Measurements from ENCODE around the gene ABCA3. TPM values are rescaled to one million over a fixed set of nuclear protein-coding genes. Genes with fewer than 3 reads are reported as not detected.
A peak's percentile ranks its signal among the peaks of the same experiment; 100 is the strongest.

Gene ABCA3
- total RNA-seq, 4 donors from 2014 or later, result 1.3 to 18.7 (median 4.7) TPM

- H3K36me3 ChIP-seq, result no peaks in the 10 kb centered on the region
- DNase-seq, result no peak
- H3K27ac ChIP-seq, result no peak overlapping the region
- TF ChIP-seq POLR2A (IDR thresholded peaks at IDR 0.05), result no peak
- TF ChIP-seq, protein P1, sequence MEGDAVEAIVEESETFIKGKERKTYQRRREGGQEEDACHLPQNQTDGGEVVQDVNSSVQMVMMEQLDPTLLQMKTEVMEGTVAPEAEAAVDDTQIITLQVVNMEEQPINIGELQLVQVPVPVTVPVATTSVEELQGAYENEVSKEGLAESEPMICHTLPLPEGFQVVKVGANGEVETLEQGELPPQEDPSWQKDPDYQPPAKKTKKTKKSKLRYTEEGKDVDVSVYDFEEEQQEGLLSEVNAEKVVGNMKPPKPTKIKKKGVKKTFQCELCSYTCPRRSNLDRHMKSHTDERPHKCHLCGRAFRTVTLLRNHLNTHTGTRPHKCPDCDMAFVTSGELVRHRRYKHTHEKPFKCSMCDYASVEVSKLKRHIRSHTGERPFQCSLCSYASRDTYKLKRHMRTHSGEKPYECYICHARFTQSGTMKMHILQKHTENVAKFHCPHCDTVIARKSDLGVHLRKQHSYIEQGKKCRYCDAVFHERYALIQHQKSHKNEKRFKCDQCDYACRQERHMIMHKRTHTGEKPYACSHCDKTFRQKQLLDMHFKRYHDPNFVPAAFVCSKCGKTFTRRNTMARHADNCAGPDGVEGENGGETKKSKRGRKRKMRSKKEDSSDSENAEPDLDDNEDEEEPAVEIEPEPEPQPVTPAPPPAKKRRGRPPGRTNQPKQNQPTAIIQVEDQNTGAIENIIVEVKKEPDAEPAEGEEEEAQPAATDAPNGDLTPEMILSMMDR (IDR thresholded peaks at IDR 0.05), result no peak
- H3K27me3 ChIP-seq, result no peaks in the 10 kb centered on the region
- intact Hi-C loops (cut with DNase I; ENCODE audit: low total_unique reads), result no loop called here
- H3K4me3 ChIP-seq, result no peak overlapping the region
- no peaks in the 10 kb centered on the region for H3K9me3 ChIP-seq
- no peaks in the 10 kb centered on the region for H3K4me1 ChIP-seq
These were observed 16.8 kb upstream of the ABCA3 start for GRCh38 chr16:2357331-2357730.

DNA sequence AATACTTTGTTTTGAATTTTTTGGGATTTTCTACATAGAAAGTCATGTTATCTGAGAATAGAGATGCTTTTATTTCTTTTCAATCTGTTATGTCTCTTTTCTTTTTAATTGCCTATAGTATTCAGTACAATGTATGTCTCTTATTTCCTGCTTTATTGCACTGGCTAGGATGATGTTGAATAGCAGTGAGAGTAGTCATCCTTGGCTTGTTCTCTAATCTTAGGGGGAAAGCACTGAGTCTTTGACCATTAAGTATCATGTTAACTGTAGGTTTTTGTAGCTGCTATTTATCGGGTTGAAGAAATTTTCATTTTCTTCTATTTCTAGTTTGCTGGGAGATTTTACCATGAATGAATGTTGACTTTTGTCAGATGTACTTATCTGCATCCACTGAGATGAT is 10.0 kb upstream of the ABCA3 start:
- no peak for TF ChIP-seq POLR2A (IDR thresholded peaks at IDR 0.05)
- no peak for DNase-seq
- H3K4me3 ChIP-seq, result no peak overlapping the region
- no peaks in the 10 kb centered on the region for H3K4me1 ChIP-seq
- H3K27me3 ChIP-seq, result no peaks in the 10 kb centered on the region
- H3K9me3 ChIP-seq, result no peaks in the 10 kb centered on the region
- no peaks in the 10 kb centered on the region for H3K36me3 ChIP-seq
- intact Hi-C loops (cut with DNase I; ENCODE audit: low total_unique reads), result no loop called here
- H3K27ac ChIP-seq, result no peak overlapping the region

DNA sequence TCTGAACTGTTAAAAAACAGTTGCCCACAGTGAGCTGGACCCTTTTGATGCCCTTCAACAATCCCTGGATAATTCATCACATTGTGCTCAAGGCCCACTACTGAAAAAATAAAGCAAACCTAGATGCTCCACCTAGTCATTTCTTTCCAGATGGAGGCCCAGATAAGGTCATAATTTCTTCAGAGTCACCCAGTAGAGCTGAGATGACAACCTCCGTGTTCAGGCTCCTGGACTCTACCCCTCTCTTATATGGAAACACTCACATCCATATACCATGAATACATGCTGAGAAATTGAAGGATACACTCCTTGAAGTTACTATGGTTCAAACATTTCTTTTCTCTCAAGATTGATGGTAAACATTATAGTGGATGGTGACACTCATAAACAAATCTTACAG is 2.7 kb upstream of the ABCA3 start:
- DNase-seq, result no peak
- Histone ChIP-seq H3K27ac (no peak overlapping the region), H3K9me3 (no peaks in the 10 kb centered on the region), H3K27me3 (no peaks in the 10 kb centered on the region), H3K36me3 (no peaks in the 10 kb centered on the region), H3K4me1 (no peaks in the 10 kb centered on the region), H3K4me3 (no peak overlapping the region)
- intact Hi-C loops (cut with DNase I; ENCODE audit: low total_unique reads), result no loop called here
- TF ChIP-seq POLR2A (IDR thresholded peaks at IDR 0.05), result no peak
- TF ChIP-seq, protein P1 (IDR thresholded peaks at IDR 0.05), result no peak

DNA sequence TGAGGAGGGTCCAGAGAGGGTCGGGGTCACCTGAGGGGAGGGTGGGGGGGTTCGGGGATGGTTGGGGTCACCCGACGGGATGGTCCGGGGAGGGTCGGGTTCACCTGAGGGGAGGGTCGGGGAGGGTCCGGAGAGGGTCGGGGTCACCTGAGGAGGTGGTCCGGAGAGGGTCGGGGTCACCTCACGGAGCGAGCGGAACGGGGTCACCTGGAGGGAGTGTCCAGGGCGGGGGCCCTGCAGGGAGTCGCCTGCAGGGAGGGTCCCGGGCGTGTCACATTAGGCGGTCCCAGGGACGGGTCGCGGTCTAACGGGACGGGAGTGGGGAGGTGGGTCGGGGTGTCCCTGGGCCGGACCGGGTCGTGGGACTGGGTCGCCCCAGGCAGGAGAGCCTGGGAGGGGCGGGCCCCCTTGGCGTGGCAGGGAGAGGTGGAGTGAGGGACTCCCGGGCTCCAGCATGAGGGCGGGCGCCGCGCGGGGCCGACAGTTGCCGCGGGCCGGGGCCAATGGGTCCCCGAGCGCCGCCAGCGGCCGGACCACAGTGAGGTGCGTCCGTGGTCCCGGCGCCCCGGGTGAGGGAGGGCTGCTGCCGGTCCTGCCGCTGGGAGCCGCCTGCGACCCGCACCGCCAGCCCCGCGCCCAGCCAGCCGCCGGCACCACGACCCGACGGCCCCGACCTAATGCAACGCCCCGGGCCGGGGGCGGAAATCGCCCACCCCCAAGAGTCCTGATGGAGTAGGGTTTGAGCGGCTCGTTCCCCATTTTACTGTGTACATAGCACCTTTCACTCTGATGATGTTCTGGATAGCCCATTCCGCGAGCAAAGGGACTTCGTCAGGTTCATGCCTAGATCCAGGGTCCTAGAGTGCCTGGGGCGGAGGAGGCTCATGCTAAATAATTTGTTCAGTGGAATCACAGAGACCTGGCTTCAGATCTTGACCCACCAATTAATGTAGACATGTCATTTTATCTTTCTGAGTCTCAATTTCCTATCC is 1.2 kb upstream of the ABCA3 start:
- Histone ChIP-seq H3K4me3 (no peak overlapping the region), H3K4me1 (no peaks in the 10 kb centered on the region), H3K9me3 (no peaks in the 10 kb centered on the region), H3K36me3 (no peaks in the 10 kb centered on the region), H3K27me3 (no peaks in the 10 kb centered on the region), H3K27ac (peak overlapping the region in 1 of 2 donors; percentile 65)
- TF ChIP-seq, protein P1 (IDR thresholded peaks at IDR 0.05), result no peak
- intact Hi-C loops (cut with DNase I; ENCODE audit: low total_unique reads), result no loop called here
- DNase-seq, result peak; percentile 27 to 30

GRCh38 chr16:2339521-2340484 is 725 bp downstream of the ABCA3 start:
- H3K9me3 ChIP-seq, result no peaks in the 10 kb centered on the region
- H3K27ac ChIP-seq, result peak overlapping the region in 1 of 2 donors; percentile 40
- no peak for TF ChIP-seq POLR2A (IDR thresholded peaks at IDR 0.05)
- TF ChIP-seq, protein P1 (IDR thresholded peaks at IDR 0.05), result no peak
- intact Hi-C loops (cut with DNase I; ENCODE audit: low total_unique reads), result loop anchor here (10.0 kb wide), 1 partner anchor 155 kb away; no protein-coding TSS in a partner anchor
- no peaks in the 10 kb centered on the region for H3K27me3 ChIP-seq
- H3K4me3 ChIP-seq, result peak overlapping the region; percentile 36 to 65
- H3K4me1 ChIP-seq, result no peaks in the 10 kb centered on the region
- H3K36me3 ChIP-seq, result no peaks in the 10 kb centered on the region
- peak; percentile 40 to 43 for DNase-seq
